ENCODE results near the gene SLC5A9. TPM values are rescaled to one million over a fixed set of nuclear protein-coding genes. Genes with fewer than 3 reads are reported as not detected.

Gene SLC5A9
- total RNA-seq, 4 donors from 2014 or later: not detected

DNA sequence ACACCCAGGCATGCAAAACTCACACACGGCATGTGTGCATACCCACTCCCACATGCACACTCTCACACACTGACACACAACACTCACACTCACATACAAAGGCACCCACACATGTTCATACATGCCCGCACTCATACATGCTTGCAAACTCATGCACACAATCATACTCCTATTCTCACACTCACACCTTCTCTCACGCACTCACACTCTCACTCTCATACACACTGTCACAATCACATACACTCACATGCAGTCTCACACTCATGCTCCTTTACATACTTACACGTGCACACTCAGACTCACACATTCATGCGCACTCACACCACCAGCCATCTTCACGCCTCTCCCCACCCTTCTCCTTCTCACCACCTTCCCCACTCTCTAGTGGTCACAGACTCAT is 3.1 kb downstream of the SLC5A9 start:
- intact Hi-C loops (cut with DNase I; ENCODE audit: low total_unique reads) (no loop called here), in situ Hi-C loops (cut with MboI; ENCODE audit: low sequenced_read_pairs in 4 of 4) (no loop called here)

DNA sequence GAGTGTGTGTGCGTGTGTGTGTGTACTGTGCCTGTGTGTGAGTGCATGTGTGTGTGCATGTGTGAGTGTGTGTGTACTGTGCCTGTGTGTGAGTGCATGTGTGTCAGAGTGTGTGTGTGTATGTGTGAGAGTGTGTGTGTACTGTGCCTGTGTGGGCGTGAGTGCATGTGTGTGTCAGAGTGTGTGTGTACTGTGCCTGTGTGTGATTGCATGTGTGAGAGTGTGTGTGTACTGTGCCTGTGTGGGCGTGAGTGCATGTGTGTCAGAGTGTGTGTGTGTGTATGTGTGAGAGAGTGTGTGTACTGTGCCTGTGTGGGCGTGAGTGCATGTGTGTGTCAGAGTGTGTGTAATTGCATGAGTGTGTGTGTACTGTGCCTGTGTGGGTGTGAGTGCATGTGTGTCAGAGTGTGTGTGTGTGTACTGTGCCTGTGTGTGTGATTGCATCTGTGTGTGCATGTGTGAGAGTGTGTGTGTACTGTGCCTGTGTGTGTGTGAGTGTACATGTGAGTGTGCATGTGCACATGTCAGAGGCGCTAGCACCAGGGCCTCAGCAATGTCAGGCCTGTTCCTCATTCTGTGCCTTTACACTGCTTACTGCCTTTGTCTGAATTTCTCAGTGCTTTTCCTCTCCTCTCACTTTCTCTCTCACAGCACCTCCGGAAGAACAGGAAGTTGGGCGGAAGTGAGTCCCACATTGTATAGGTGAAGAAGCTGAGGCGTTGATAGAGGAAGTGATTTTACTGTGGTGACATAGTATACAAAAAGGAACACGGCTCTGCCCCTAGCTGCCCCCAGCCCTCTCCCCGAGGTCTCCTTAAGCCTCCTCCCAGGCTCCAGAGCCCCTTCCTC is 4.9 kb downstream of the SLC5A9 start:
- TF ChIP-seq CTCF (IDR thresholded peaks at IDR 0.05 in 4 of 5, conservative IDR thresholded peaks at IDR 0.05 in 1 of 5) (no peak), POLR2A (IDR thresholded peaks at IDR 0.05) (no peak)
- intact Hi-C loops (cut with DNase I; ENCODE audit: low total_unique reads): no loop called here
- no peak overlapping the region for H3K27ac ChIP-seq
- H3K4me3 ChIP-seq: no peak overlapping the region
- no peaks in the 10 kb centered on the region for H3K27me3 ChIP-seq
- no peaks in the 10 kb centered on the region for H3K9me3 ChIP-seq
- in situ Hi-C loops (cut with MboI; ENCODE audit: low sequenced_read_pairs in 4 of 4): no loop called here
- H3K36me3 ChIP-seq: no peaks in the 10 kb centered on the region
- DNase-seq: no peak
- no peak for ATAC-seq
- H3K4me1 ChIP-seq: no peaks in the 10 kb centered on the region

More for the DNA sequence above, 3.1 kb downstream of the SLC5A9 start:
- TF ChIP-seq POLR2A (IDR thresholded peaks at IDR 0.05): no peak
- no peak for TF ChIP-seq CTCF (IDR thresholded peaks at IDR 0.05 in 4 of 5, conservative IDR thresholded peaks at IDR 0.05 in 1 of 5)
- Histone ChIP-seq H3K27ac (no peak overlapping the region), H3K4me3 (no peak overlapping the region), H3K27me3 (no peaks in the 10 kb centered on the region), H3K4me1 (no peaks in the 10 kb centered on the region), H3K36me3 (no peaks in the 10 kb centered on the region), H3K9me3 (no peaks in the 10 kb centered on the region)
- no peak for DNase-seq
- no peak for ATAC-seq

GRCh38 chr1:48228156-48228555 is 5.6 kb downstream of the SLC5A9 start:
- Histone ChIP-seq H3K9me3 (no peaks in the 10 kb centered on the region), H3K27ac (no peak overlapping the region), H3K36me3 (no peaks in the 10 kb centered on the region), H3K4me3 (no peak overlapping the region), H3K27me3 (no peaks in the 10 kb centered on the region), H3K4me1 (no peaks in the 10 kb centered on the region)
- ATAC-seq (no peak), DNase-seq (no peak)
- intact Hi-C loops (cut with DNase I; ENCODE audit: low total_unique reads): no loop called here
- no peak for TF ChIP-seq CTCF (IDR thresholded peaks at IDR 0.05 in 4 of 5, conservative IDR thresholded peaks at IDR 0.05 in 1 of 5)
- in situ Hi-C loops (cut with MboI; ENCODE audit: low sequenced_read_pairs in 4 of 4): no loop called here

GRCh38 chr1:48229317-48229716 is 6.8 kb downstream of the SLC5A9 start:
- Histone ChIP-seq H3K36me3 (no peaks in the 10 kb centered on the region), H3K9me3 (no peaks in the 10 kb centered on the region), H3K27me3 (no peaks in the 10 kb centered on the region), H3K4me3 (no peak overlapping the region), H3K27ac (no peak overlapping the region), H3K4me1 (no peaks in the 10 kb centered on the region)
- in situ Hi-C loops (cut with MboI; ENCODE audit: low sequenced_read_pairs in 4 of 4) (no loop called here), intact Hi-C loops (cut with DNase I; ENCODE audit: low total_unique reads) (no loop called here)
- no peak for DNase-seq
- no peak for ATAC-seq
- TF ChIP-seq POLR2A (IDR thresholded peaks at IDR 0.05): no peak
- no peak for TF ChIP-seq CTCF (IDR thresholded peaks at IDR 0.05 in 4 of 5, conservative IDR thresholded peaks at IDR 0.05 in 1 of 5)
